Activated gamma-delta T cell treated with anti-CD3 and anti-CD28 coated beads, Interleukin-2, amount 50 U/mL, for 16 hours (primary cell): ENCODE data around the gene GLIPR1L2.
"Not testable (repeated sequence)": the region's sequence is repeated elsewhere in the genome, so short reads cannot be mapped to it uniquely, and the experiment has no call there.

Source experiments
- DNase-seq: peaks from one replicate; pipeline ENCODE4 v3.0.0-alpha.2; 2020; ENCODE audit warnings: low read depth

The GLIPR1L2 gene

DNA sequence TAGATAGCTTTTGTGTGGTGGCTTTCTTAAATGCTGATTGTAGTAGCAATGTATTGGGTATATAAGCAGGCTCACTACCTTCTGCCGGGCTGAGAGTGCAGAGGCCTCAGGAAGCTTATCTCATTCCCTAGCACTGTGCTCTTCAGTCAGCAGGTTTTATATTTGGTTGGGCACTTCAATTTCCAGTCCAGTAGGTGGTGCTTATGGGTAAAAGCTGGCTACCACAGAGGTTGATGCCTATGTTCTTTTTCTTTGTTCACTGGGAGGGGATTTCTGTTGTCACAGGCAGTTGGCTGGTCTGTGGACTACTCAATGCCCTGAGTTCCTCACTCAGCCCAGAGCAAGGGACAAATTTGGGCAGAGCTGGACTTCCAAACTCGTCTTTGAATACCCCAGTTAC lies 46.7 kb downstream of the GLIPR1L2 start:
- DNase-seq = no peak

- DNase-seq = no peak
These were observed 47.3 kb downstream of the GLIPR1L2 start for GRCh38 chr12:75438059-75438754.

DNA sequence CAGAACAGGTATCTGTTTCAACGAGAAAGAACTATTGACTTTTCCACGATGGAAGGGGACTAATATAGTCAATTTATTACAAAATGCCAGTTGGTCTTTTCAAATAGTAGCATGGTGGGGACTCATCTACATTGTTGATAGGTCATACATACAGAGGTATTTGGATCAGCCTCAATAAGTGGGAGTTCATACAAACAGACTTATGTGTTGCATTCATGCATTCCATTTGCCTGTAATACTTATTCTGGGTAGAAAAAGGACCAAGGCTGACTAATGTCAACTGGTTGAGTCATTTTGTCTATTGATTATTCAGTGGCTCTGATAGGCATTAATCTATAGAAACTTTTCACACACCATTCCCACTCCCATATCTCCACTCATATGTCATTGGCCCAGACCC lies 48.2 kb downstream of the GLIPR1L2 start:
- DNase-seq = no peak

DNA sequence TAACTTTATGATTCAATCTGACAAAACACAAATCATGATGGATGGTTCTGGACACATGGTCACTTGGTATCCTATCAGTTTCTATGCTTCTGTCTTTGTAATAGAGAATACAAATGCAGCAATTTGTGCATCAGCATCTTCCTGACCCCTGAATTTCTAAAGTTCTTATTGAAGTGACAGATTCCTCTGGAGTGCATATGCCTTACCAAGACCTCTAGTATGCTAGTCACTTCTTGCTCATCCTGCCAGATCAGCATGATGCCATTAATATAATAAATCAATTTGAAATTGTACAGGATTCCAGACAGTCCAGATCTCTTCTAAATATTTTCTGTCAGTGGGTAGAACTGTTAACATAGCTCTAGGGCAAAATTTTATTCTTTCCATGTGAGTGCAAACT lies 49.0 kb downstream of the GLIPR1L2 start:
- no peak for DNase-seq

DNA sequence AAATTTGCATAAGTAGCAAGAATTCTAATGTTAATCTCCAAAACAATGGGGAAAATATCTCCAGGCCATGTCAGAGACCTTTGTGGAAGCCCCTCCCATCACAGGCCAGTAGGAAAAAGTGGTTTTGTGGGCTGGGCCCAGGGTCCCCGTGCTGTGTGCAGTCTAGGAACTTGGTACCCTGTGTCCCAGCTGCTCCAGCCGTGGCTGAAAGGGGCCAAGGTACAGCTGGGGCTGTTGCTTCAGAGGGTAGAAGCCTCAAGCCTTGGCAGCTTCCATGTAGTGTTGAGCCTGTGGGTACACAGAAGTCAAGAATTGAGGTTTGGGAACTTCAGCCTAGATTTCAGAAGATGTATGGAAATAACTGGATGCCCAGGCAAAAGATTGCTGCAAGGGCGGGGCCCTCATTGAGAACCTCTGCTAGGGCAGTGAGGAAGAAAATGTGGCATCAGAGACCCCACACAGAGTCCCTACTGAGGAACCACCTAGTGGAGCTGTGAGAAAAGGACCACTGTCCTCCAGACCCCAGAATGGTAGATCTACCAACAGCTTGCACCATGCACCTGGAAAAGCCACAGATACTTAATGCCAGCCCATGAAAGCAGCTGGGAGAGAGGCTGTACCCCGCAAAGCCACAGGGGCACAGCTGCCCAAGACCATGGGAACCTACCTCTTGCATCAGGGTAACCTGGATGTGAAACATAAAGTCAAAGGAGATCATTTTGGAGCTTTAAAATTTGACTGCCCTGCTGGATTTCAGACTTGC lies 51.0 kb downstream of the GLIPR1L2 start:
- not testable (repeated sequence) for DNase-seq

DNA sequence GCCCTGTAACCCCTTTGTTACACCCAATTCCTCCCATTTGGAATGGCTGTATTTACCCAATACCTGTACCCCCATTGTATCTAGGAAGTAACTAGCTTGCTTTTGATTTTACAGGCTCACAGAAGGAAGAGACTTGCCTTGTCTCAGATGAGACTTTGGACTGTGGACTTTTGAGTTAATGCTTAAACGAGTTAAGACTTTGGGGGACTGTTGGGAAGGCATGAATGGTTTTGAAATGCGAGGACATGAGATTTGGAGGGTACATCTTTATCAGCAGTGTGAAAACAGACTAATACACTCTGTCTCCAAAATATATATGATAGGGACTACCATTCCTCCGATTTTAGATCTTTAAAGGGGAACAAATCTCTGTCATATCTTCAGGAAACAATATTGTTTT lies 51.6 kb downstream of the GLIPR1L2 start:
- DNase-seq = not testable (repeated sequence)

GRCh38 chr12:75443709-75444108 lies 52.8 kb downstream of the GLIPR1L2 start:
- no peak for DNase-seq

DNA sequence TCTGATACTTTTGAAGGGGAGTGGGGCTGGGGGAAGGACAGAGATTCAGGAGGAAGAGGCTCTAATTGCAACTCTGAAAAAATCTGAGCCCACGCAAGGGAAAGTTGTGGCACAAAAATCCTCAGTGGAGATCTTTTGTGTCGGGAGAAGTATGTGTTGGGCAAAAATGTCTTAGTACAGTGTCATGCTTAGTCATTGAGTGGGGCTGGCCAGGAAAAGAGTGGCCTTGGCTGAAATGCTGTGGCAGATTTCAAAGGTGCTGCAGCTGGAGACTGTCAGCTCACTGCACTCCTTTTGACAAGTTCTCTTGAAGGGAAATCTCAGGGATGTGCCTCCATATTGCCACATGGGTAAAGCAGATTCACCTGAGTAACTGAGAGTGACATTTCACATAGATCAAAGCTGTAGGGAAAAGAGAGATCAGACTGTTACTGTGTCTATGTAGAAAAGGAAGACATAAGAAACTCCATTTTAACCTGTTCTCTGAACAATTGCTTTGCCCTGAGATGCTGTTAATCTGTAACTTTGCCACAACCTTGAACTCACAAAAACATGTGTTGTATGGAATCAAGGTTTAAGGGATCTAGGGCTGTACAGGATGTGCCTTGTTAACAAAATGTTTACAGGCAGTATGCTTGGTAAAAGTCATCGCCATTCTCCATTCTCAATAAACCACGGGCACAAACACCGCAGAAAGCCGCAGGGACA lies 53.7 kb downstream of the GLIPR1L2 start:
- DNase-seq = no peak

DNA sequence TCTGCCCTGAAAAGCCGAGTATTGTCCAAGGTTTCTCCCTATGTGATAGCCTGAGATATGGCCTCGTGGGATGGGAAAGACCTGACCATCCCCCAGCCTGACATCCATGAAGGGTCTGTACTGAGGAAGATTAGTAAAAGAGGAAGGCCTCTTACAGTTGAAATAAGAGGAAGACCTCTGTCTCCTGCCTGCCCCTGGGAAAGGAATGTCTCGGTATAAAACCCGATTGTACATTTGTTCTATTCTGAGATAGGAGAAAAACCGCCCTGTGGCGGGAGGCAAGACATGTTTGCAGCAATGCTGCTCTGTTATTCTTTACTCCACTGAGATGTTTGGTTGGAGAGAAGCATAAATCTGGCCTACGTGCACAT lies 54.2 kb downstream of the GLIPR1L2 start:
- DNase-seq = not testable (repeated sequence)

- no peak for DNase-seq
These were observed 56.0 kb downstream of the GLIPR1L2 start for GRCh38 chr12:75446857-75447256.

GRCh38 chr12:75447691-75448393 lies 57.0 kb downstream of the GLIPR1L2 start:
- DNase-seq = no peak

DNA sequence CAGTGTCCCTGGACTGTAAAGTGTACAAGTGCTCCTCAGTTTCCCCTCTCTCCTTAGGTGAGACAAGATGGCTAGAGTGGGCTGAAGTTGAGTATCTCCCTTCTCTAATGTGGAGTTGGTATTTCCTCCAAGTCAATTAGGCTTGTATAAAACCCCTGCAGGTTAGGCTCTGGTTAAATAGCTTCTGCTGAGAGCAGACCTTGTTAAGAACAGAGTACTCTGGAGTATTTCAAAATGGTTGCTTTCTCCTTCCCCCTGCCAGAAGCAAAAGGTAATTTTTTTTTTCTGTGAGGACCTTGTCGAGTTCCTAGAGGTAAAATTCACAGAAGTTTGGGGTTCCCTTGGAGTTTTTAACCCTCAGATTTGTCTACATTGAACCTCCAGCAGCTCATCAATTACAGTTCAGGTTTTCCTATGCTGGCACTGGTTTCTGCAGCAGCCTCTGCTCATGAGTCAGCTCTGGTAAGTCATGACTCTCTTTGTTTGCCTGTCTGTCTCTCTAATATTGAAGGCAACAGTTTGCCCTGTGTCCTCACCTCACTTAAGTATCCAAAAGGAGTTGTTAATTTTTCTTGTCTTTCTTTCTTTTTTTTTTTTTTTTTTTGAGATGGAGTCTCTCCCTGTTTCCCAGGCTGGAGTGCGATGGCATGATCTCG lies 61.9 kb downstream of the GLIPR1L2 start:
- DNase-seq = no peak

DNA sequence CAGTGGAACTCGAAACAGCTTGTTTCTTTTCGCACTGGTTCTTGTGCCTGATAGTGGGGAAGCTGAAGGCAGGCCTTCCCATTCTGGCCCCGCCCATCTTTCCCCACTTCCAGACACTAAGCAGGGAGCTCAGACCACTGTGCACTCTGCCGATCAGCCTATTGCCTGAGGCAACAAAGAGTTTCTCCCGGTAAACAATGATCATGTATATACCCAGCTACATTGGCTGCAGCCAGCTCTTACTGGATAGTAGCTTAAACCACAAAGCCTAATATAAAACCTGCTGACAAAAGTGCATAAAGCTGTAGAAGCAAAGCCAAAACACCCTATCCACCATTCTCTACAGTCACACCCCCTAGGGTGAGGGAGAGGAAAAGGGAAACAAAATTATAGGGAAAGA lies 65.0 kb downstream of the GLIPR1L2 start:
- no peak for DNase-seq

DNA sequence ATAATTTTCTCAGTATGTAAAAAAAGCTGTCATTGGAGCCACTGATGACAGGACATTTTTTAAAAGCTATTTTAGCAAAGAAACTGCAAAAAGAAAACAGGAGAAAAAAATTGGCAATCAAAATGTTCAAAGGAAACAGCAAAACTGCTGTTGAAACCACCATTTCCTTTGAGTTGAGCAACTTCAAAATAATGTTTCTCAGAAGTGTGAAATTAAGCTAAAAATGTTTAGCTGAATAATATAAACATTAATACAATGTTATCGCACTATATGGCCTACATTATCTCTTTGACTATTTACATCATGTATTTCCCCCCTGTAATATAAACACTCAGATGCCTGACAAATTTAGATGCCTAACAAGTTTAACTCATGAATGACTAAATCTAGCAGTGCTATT lies 66.3 kb downstream of the GLIPR1L2 start:
- no peak for DNase-seq

DNA sequence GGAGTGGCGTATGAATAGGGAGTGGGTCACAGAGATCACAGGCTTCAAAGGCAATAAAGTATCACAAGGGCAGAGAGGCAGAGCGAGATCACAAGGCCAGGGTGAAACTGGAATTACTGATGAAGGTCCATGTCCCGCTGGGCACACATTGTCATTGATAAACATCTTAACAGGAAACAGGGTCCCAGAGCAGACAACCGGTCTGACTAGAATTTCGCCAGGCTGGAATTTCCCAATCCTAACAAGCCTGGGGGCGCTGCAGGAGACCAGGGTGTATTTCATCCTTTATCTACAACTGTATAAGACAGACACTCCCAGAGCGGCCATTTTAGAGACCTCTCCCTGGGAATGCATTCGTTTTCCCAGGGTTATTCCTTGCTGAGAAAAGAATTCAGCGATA lies 67.0 kb downstream of the GLIPR1L2 start:
- not testable (repeated sequence) for DNase-seq

DNA sequence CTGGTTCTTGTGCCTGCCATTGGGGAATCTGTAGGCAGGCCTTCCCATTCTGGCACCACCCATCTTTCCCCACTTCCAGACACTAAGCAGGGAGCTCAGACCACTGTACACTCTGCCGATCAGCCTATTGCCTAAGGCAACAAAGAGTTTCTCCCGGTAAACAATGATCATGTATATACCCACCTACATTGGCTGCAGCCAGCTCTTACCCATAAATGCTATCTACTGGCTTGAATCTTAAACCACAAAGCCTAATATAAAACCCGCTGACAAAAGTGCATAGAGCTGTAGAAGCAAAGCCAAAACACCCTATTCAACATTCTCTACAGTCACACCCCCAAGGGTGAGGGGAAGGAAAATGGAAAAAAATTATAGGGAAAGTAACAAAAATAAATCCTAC lies 68.9 kb downstream of the GLIPR1L2 start:
- DNase-seq = no peak

GRCh38 chr12:75460204-75460603 lies 69.3 kb downstream of the GLIPR1L2 start:
- no peak for DNase-seq

DNA sequence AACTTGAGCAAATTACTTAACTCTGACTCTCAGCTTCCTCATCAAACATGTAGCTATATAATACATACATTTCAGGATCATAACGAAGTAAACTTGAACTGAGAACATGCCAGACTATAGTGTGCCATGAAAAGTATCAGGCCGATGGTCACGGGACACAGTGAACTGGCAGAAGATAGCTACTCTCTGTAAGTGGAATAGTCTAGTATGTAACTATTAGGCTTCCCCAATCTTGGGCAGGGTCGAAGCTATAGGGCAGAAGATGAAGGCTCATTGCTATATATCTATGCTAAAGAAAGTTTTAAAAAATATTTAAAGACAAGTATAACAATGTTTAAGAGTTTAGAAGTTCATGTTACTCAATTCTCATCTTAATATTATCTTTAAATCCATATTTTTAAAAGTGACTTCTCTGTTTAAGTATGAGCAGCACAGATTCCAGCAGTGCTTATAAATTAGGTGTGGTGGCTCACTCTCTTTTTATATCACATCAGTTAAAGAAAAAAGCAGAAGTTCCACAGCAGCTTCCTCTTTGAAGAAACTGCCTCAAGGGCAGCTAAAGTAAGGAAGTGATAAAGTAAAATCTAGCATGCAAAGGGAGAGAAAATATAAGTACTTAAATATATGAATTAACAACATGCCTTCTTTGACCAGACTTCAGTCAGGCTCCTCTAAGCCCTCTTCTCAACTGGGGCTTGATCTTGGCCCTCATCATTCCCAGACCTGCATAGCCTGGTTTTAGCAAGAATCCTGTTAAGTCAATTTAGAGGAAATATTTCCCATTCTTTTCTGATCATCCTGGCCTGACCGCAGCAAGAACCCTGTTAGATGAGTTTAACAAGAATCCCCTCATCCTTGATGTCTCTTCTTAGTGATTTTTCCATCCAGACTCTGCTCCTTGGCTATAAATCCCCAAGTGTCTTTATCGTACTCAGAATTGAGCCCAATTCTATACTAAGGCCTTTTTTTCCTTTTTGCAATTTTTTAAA lies 81.3 kb downstream of the GLIPR1L2 start:
- DNase-seq = no peak

- DNase-seq = no peak
These were observed 83.2 kb downstream of the GLIPR1L2 start for GRCh38 chr12:75474116-75474515.

GRCh38 chr12:75476071-75476470 lies 85.2 kb downstream of the GLIPR1L2 start:
- DNase-seq = no peak

GRCh38 chr12:75477137-75477536 lies 86.2 kb downstream of the GLIPR1L2 start:
- DNase-seq = no peak
